Measurements from ENCODE around the gene ZMAT5.

Gene ZMAT5, protein sequence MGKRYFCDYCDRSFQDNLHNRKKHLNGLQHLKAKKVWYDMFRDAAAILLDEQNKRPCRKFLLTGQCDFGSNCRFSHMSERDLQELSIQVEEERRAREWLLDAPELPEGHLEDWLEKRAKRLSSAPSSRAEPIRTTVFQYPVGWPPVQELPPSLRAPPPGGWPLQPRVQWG

DNA sequence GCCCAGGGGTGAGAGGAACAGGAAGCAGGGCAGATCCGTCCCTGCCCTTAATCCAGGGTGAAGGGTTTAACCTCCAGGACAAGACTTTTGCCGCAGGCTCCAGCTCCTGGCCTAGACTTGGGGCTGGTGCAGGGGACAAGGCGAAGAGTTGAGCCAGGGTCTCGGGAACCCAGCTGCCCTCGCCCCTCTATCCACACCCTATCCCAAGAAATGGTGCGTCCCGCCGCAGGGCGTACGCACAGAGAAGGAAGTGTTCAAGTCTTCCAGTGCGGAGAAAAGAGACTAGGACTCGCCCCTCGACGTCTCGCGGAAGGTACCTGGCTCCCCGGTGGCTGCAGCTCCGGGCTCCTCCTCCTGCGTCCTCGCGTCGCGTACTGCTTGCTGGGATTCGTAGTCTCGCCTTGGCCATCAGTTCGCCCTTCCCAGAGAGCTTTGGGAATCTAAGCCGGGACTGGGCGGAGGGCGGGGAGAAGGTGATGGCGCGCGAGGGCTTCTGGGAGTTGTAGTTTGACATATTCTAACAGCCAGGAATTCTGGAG, at the start of gene ZMAT5:
Gene ZMAT5 (minus strand): TSS at position 376 of the 539 bp plus-strand sequence. CDS start 18,463 bp downstream, outside the sequence.
- peak; percentile 99 for DNase-seq

GRCh38 chr22:29816539-29816938, 49.7 kb upstream of the ZMAT5 start:
- no peak for DNase-seq

GRCh38 chr22:29816128-29816527, 49.3 kb upstream of the ZMAT5 start:
- no peak for DNase-seq

GRCh38 chr22:29815580-29815979, 48.8 kb upstream of the ZMAT5 start:
- no peak for DNase-seq

DNA sequence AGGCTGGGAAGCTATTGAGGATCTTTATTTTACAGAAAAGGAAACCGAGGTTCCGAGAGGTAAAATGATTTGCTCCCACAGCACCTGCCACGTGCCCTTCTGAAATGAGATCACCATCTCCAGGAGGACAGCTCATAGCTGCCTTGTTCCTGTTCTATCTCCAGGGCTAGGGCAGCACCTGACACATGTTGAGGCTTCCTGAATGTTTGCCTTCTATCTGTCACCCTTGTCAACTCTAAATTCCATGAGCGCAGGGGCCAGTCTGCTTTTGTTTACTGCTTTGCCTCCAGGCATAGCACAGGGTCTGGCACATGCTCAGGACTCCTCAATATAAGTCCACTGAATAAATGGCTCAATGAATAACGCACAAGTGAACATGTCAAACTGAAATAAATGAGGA, 47.2 kb upstream of the ZMAT5 start:
- DNase-seq, result no peak

DNA sequence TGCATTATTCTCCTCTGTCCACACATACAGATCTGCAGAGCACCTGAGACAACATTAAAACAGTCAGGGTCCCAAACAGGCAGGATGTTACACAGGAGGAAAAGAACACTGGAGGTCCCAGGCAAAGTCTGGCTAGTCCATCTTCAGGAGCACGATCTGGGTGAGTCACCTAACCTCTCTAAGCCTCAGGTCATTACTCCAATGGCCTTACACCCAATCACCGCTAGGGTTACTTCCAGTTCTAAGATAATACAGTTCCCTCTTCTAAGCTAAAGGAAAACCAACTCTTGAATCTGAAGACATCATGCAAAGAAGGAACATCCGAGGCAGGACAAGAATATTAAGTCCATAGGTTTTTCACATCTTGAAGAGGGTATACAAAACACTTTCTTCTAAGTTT, 46.8 kb upstream of the ZMAT5 start:
- no peak for DNase-seq

- DNase-seq, result no peak
These were observed 46.3 kb upstream of the ZMAT5 start for GRCh38 chr22:29813126-29813525.

DNA sequence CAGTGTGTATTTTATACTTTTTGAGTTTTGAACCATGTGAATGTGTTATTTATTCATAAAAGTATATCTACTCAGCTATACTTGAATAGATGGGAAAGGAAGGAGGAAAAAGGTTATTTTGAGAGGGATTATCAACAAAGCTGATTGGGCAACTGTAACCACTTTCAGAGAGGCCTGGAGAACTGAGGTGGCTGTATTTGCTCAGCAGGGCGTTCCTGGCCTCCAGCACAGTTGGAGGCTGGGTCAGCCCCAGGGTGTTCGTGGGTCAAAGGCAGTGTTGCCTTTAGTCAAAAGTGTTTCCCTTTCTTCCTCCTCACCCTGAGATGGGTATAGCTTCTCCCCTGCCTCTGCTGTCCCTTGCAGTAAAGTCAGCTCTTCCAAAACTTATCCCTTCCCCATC, 44.6 kb upstream of the ZMAT5 start:
- no peak for DNase-seq

DNA sequence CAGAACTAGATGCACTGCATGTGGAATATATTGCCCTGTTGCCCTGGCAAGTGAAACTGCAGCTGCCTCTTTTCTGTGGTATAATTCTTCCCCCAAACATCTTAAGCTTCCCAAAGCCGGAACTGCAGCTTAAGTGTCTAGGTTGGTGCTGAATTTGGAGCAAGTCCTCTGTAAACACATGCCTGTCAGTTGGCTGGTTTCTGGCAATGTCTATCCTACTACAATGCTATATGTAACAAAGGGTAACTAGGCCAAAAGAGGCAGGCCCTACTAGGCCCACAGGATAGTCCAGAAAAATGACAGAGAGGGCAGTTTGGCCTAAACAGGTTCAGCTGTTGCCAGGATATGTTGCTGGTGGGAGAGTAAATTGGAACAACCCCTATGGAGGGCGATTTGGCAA, 43.4 kb upstream of the ZMAT5 start:
- no peak for DNase-seq

DNA sequence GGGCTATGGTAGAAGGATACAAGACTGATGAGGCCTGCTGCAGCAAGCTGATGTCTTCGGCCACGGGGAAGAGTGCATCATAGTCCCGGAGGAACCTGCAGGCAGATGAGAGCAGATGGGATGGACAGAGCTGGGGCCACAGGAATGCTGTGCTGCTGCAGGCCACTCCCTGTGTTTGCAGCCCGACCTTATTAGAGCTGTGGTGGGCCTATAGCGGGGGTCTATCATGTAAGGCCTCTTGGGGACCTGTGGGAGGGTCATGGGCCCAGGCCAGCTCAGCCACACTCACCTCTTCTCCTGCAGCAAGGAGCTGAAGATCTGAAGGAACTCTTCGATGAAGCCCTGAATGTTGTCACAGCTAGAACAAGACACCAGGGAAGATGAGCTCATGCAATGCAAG, 39.4 kb upstream of the ZMAT5 start:
- no peak for DNase-seq

DNA sequence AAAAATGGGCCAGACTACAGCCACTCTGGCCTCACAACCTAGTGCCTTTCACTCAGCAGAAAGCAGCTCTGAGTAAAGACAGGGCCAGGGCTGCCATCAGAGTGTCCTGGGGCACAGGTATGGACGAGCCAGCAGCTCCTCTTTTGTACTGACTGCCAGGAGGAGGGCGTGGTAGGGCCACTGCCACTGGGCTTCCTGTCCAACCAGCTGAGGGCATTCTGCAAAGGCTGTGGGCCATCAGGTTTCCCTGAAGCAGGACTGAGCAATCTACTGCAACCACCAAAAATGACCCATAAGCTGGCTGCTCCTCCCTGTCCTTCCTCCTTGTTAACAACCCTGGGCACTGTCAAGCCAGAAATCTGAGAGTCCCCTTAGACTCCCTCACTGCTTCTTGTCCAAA, 38.2 kb upstream of the ZMAT5 start:
- no peak for DNase-seq

DNA sequence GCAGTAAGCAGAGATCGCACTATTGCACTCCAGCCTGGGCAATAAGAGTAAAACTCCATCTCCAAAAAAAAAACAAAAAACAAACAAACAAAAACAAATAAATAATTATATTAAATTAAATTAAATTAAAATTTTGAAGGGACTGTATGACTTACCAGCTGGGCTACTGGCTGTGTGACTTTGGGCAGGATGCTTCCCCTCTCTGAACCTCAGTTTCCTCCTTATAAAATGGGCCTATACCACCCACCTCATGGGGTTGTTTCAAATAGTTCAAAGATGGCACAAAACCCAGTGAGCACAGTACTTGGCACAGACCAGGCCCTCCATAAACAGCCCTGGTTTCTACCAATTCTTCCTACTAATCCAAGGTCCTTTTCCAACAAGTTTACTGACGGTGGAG, 36.4 kb upstream of the ZMAT5 start:
- DNase-seq, result no peak

DNA sequence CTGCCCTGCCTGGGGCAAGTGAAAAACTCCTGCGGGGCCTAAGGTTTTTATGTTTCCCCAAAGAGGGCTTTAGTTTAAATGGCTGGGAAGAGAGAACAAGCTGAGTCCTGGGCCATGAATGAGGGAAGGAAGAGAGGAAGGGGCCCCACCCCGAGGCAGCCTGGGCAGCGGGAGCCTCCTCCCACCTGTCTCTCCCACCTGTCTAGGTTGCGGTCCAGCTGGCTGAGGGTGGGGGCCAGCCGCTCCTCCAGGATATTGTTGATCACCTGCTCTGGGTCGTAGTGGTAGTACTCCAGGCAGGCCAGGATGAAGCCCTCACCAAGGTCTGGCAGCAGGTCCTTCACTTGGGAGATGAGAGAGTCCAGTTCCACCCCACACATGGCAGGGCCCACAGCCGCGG, 35.0 kb upstream of the ZMAT5 start:
- no peak for DNase-seq

DNA sequence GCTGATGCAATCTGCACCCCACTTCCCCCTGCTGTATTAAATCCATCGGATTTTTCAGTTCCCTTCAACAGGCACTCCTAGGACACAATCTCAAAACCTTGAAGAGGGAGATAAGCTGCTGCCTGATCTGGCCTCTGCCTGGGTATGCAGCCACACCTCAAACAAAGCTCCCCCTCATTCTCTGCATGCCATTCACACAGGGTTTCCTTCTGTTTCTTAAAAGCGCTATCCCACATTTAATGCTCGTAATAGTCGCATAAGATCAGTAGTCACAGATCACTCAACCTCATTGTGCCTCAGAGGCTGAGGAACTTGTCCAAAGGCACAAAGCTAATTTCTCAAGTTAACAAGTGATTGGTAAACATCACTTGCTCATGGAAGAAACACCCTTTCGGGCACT, 34.3 kb upstream of the ZMAT5 start:
- DNase-seq, result no peak

- DNase-seq, result peak; percentile 48
These were observed 32.4 kb upstream of the ZMAT5 start for GRCh38 chr22:29799217-29799680.

DNA sequence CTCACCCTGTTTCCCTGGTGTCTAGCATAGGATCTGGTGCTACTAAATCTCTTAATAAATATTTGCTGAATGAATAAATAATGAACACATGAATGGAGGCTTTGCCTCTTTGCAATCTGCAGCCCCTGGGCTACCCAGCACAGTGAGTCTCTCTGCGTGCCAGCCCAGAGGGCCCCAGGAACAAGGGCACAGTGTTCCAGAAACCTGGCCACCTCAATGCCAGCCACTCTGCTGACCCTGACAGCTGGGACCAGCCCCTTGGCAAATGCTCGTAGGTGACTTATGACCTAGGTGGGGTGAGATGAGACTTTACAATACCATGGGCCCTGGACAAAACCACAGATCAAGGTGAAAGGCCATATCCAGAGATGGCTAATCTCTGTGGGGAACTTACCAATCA, 32.0 kb upstream of the ZMAT5 start:
- no peak for DNase-seq

GRCh38 chr22:29798318-29798717, 31.5 kb upstream of the ZMAT5 start:
- no peak for DNase-seq

DNA sequence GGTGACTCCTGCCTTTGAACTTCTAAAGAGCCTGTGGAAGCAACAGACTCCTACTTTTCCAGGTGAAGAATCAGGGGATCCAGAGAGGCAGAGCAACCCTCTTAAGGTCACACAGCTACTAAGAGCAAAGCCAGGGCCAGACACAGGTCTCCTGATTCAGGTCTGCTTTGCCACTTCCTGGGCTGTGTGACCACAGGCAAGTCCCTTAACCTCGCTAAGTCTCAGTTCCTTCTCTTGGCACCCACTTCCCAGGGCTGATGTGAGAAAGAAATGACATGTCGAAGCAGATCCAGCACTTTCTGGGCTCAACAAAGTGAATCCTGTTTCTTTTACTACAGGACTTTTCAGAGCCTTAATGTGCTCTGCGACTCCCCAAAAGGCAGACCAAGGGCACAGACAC, 30.5 kb upstream of the ZMAT5 start:
- DNase-seq, result no peak

DNA sequence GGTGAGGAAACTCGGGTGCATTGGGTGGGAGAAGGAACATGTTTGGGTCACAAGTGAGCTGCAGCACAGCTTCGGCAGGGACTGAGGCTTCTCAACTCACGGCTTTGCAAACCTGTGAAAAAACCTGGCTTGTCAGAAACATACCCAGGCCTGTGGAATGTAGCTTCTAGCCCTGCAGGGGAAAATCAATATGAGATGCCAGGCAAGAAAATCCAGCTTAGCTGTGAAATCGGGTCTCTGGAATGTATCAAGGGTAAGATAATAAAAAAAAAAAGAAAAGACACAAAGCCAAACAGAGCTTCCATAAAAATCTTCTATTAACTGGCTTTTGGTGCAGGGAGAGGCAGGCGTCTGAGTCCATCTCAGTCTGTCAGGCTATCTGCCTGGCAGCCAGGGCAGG, 28.9 kb upstream of the ZMAT5 start:
- no peak for DNase-seq

GRCh38 chr22:29793396-29793795, 26.6 kb upstream of the ZMAT5 start:
- DNase-seq, result no peak

DNA sequence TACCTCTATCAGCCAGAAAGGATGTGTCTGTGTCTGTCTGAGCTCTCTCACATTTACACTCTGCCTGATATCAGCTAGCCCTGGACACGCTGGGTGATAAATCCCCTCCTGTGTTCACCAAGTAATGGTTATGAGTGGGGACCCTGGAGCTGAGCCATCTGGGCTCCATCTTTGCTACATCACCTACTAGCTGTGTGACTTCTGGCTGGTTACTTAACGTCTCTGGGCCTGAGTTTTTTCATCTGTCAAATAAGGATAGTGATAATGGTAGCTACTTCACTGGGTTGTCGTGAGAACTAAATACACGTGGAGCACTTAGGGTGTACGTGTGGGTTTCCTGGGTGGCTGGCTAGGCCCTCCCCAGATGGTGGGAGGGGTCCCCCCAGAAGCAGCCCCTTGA, 23.3 kb upstream of the ZMAT5 start:
- DNase-seq, result no peak

- no peak for DNase-seq
These were observed 21.8 kb upstream of the ZMAT5 start for GRCh38 chr22:29788339-29789279.

GRCh38 chr22:29787371-29787980, 20.7 kb upstream of the ZMAT5 start:
- no peak for DNase-seq

GRCh38 chr22:29786031-29786430, 19.2 kb upstream of the ZMAT5 start:
- DNase-seq, result no peak

Data from hematopoietic multipotent progenitor cell treated with erythropoietin and hydrocortisone succinate and interleukin-3 and kit ligand, for 8 days (in vitro differentiated cells).